Keratinocyte (primary cell): ENCODE measurements around the gene FBXO41. TPM values are rescaled to one million over a fixed set of nuclear protein-coding genes. Genes with fewer than 3 reads are reported as not detected.

ENCODE experiments used
- DNase-seq: peaks from one replicate; pipeline ENCODE4 v3.0.0-alpha.2; 2011; ENCODE audit warnings: low read depth, missing footprints, low spot score
- FAIRE-seq: peaks from 2 replicates; lab custom pipeline; 2011; peaks lifted over from hg19 to GRCh38; lab: Jason Lieb, UNC
- H2AFZ ChIP-seq: 2 replicates; pipeline ENCODE4 v1.6.0; 2012; ENCODE audit warnings: low read length, control low read depth, inconsistent platforms; ENCODE audit not compliant: control insufficient read depth
- H3K27ac ChIP-seq: 2 replicates; pipeline ENCODE4 v1.5.1; 2011; ENCODE audit warnings: low read length; ENCODE audit not compliant: control insufficient read depth, insufficient read depth
- H3K27me3 ChIP-seq: 3 replicates; pipeline ENCODE4 v1.6.0; 2011; ENCODE audit warnings: low read length; ENCODE audit not compliant: control insufficient read depth, insufficient read depth; ENCODE audit errors: extremely low read depth
- H3K36me3 ChIP-seq, 2 experiments: 2 replicates in 1 of 2; 3 replicates in 1 of 2; pipeline ENCODE4 v1.5.1; 2011; ENCODE audit warnings: low read length in 2 of 2, mild to moderate bottlenecking in 1 of 2; ENCODE audit not compliant: control insufficient read depth in 2 of 2, insufficient read depth in 2 of 2; ENCODE audit errors: extremely low read depth in 1 of 2
- H3K4me1 ChIP-seq: 3 replicates; pipeline ENCODE4 v1.5.1; 2011; ENCODE audit warnings: low read length; ENCODE audit not compliant: control insufficient read depth, insufficient read depth; ENCODE audit errors: extremely low read depth
- H3K4me2 ChIP-seq: 3 replicates; pipeline ENCODE4 v1.6.0; 2011; ENCODE audit warnings: low read depth, low read length; ENCODE audit not compliant: control insufficient read depth, insufficient read depth; ENCODE audit errors: extremely low read depth
- H3K4me3 ChIP-seq, 3 experiments: fragments of 200-600 bp in 1 of 3; sonication (generic) in 1 of 3; 2 replicates in 2 of 3; 3 replicates in 1 of 3; pipeline ENCODE4 v1.5.1; 2011 to 2016; ENCODE audit warnings: low read length in 3 of 3, mild to moderate bottlenecking in 3 of 3, control low read depth in 2 of 3, inconsistent platforms in 1 of 3, low read depth in 1 of 3, mixed read lengths in 1 of 3, mixed run types in 1 of 3, moderate library complexity in 1 of 3; ENCODE audit not compliant: control insufficient read depth in 2 of 3, insufficient read depth in 2 of 3; ENCODE audit errors: extremely low read depth in 1 of 3
- H3K79me2 ChIP-seq: 2 replicates; pipeline ENCODE4 v1.6.0; 2012; ENCODE audit warnings: low read length; ENCODE audit not compliant: control insufficient read depth, insufficient read depth
- H3K9ac ChIP-seq: 3 replicates; pipeline ENCODE4 v1.6.0; 2011; ENCODE audit warnings: low read length; ENCODE audit not compliant: control insufficient read depth, insufficient read depth; ENCODE audit errors: extremely low read depth
- H3K9me1 ChIP-seq: 3 replicates; pipeline ENCODE4 v1.6.0; 2011; ENCODE audit warnings: low read length; ENCODE audit not compliant: control insufficient read depth, insufficient read depth; ENCODE audit errors: extremely low read depth
- H3K9me3 ChIP-seq: 2 replicates; pipeline ENCODE4 v1.5.1; 2012; ENCODE audit warnings: low read depth, low read length; ENCODE audit not compliant: control insufficient read depth
- H4K20me1 ChIP-seq: 3 replicates; pipeline ENCODE4 v1.6.0; 2011; ENCODE audit warnings: low read length; ENCODE audit not compliant: control insufficient read depth, insufficient read depth; ENCODE audit errors: extremely low read depth
- EZH2 ChIP-seq: IDR thresholded peaks from one replicate; pipeline ENCODE4 v1.6.1; 2012; ENCODE audit warnings: inconsistent platforms, mild to moderate bottlenecking, low read length, moderate library complexity
- dilution Hi-C: fragments of 300-500 bp; cut with MboI; formaldehyde crosslinking; loops from one replicate; pipeline ENCODE4 v1.7.0; 2020; ENCODE audit warnings: low sequenced_read_pairs; ENCODE audit not compliant: extremely low pct_ligation_motif_present
- polyA plus RNA-seq, 5 experiments: library from polyadenylated mRNA; depleted of rRNA in 3 of 5; stranded (reverse) in 3 of 5; stranded (forward) in 1 of 5; unstranded in 1 of 5; fragments of >200 nt; gene quantifications; 1 replicate in 1 of 5; 2 replicates in 3 of 5; 3 replicates in 1 of 5; pipeline versions ENCODE4 v1.2.1 to v1.2.3, GENCODE V29; 2011 to 2012; ENCODE audit warnings: missing spikeins in 2 of 5, low read depth in 1 of 5, low replicate concordance in 1 of 5
- TF ChIP-seq, protein P1 (sequence below), 3 experiments: IDR thresholded peaks in 1 of 3; conservative IDR thresholded peaks in 1 of 3; optimal IDR thresholded peaks in 1 of 3; 2 replicates in 2 of 3; 3 replicates in 1 of 3; pipeline versions ENCODE3 to v1.5.1; 2011; ENCODE audit warnings: low read length in 3 of 3, mild to moderate bottlenecking in 3 of 3, moderate library complexity in 2 of 3, control low read depth in 1 of 3, inconsistent platforms in 1 of 3; ENCODE audit not compliant: insufficient read depth in 2 of 3; ENCODE audit errors: extremely low read depth in 1 of 3

FBXO41 gene
- polyA plus RNA-seq, 1 donor (not counting 4 experiments of a cell fraction or from before 2014, with no cell fraction given) = 4.1 TPM

DNA sequence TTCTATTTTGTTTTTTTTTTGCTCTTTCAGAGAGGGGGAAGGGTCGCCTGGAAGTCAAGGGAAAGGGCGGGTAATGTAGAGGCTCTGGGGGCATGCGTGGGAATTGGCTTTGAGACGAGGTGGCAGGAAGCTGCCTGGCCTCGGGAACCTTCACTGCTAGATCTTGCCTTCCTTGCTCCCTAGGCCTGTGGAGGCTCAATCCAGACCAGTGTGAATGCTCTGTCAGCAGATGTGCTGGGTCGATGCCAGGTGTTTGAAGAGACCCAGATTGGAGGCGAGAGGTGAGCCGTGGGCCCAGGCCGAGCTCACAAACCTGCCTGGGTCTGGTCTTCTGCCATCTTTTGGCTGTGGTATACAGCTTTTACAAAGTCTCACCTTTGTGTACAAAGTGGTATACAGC is 34.6 kb downstream of the FBXO41 start:
- Histone ChIP-seq H3K27ac (no peak overlapping the region), H3K4me2 (no peak overlapping the region), H3K9me3 (no peaks in the 10 kb centered on the region), H3K9me1 (peaks cover 10% of the 10 kb centered on the region), H3K79me2 (peaks cover 17% of the 10 kb centered on the region), H2AFZ (no peak overlapping the region), H3K36me3 (peaks cover 54 to 77% of the 10 kb centered on the region in 2 experiments), H4K20me1 (peaks cover 21% of the 10 kb centered on the region), H3K27me3 (no peaks in the 10 kb centered on the region), H3K4me3 (no peak overlapping the region), H3K9ac (no peak overlapping the region), H3K4me1 (peaks cover 14% of the 10 kb centered on the region)
- FAIRE-seq (no peak), DNase-seq (no peak)
- dilution Hi-C loops = no loop called here
- TF ChIP-seq, protein P1, sequence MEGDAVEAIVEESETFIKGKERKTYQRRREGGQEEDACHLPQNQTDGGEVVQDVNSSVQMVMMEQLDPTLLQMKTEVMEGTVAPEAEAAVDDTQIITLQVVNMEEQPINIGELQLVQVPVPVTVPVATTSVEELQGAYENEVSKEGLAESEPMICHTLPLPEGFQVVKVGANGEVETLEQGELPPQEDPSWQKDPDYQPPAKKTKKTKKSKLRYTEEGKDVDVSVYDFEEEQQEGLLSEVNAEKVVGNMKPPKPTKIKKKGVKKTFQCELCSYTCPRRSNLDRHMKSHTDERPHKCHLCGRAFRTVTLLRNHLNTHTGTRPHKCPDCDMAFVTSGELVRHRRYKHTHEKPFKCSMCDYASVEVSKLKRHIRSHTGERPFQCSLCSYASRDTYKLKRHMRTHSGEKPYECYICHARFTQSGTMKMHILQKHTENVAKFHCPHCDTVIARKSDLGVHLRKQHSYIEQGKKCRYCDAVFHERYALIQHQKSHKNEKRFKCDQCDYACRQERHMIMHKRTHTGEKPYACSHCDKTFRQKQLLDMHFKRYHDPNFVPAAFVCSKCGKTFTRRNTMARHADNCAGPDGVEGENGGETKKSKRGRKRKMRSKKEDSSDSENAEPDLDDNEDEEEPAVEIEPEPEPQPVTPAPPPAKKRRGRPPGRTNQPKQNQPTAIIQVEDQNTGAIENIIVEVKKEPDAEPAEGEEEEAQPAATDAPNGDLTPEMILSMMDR (optimal IDR thresholded peaks at IDR 0.05 in 1 of 3, IDR thresholded peaks at IDR 0.05 in 1 of 3, conservative IDR thresholded peaks at IDR 0.05 in 1 of 3; ENCODE audit: extremely low read depth in 1 of 3, insufficient read depth in 2 of 3, low read length in 3 of 3) = no peak

GRCh38 chr2:73246850-73247249 is 37.4 kb downstream of the FBXO41 start:
- no peak for TF ChIP-seq EZH2
- TF ChIP-seq, protein P1 (optimal IDR thresholded peaks at IDR 0.05 in 1 of 3, IDR thresholded peaks at IDR 0.05 in 1 of 3, conservative IDR thresholded peaks at IDR 0.05 in 1 of 3; ENCODE audit: extremely low read depth in 1 of 3, insufficient read depth in 2 of 3, low read length in 3 of 3) = no peak
- FAIRE-seq = no peak

More at GRCh38 chr2:73246850-73247249, 37.4 kb downstream of the FBXO41 start:
- no peaks in the 10 kb centered on the region for H3K27me3 ChIP-seq
- H3K36me3 ChIP-seq = peaks cover 47 to 70% of the 10 kb centered on the region in 2 experiments
- no peak for DNase-seq
- peaks cover 4% of the 10 kb centered on the region for H3K9me1 ChIP-seq
- no peak overlapping the region for H2AFZ ChIP-seq
- no peaks in the 10 kb centered on the region for H3K9me3 ChIP-seq
- H3K4me2 ChIP-seq = no peak overlapping the region
- dilution Hi-C loops = no loop called here
- H3K9ac ChIP-seq = no peak overlapping the region
- no peak overlapping the region for H3K4me3 ChIP-seq
- peaks cover 22% of the 10 kb centered on the region for H3K79me2 ChIP-seq
- H3K27ac ChIP-seq = no peak overlapping the region
- peaks cover 32% of the 10 kb centered on the region for H4K20me1 ChIP-seq
- peaks cover 18% of the 10 kb centered on the region for H3K4me1 ChIP-seq
